ENCODE data around the gene DYRK4. TPM values are rescaled to one million over a fixed set of nuclear protein-coding genes. Genes with fewer than 3 reads are reported as not detected.

Gene DYRK4
- total RNA-seq, 6 experiments from 2014 or later: 35.4 to 47.0 (median 41.1) TPM

- Mint-ChIP-seq H3K9me3 (no peaks in the 10 kb centered on the region), H3K4me1 (ENCODE audit: low read depth) (peaks cover under 1% of the 10 kb centered on the region), H3K27ac (no peak overlapping the region), H3K27me3 (ENCODE audit: insufficient read depth) (no peaks in the 10 kb centered on the region), H3K4me3 (no peak overlapping the region), H3K36me3 (ENCODE audit: low read depth) (no peaks in the 10 kb centered on the region)
- DNase-seq: no peak
- TF ChIP-seq CTCF (IDR thresholded peaks at IDR 0.05): no peak
These were observed 30.9 kb upstream of the DYRK4 start for GRCh38 chr12:4530982-4531586.

GRCh38 chr12:4535092-4535491, 26.9 kb upstream of the DYRK4 start:
- no peak for TF ChIP-seq CTCF (IDR thresholded peaks at IDR 0.05)
- Mint-ChIP-seq H3K27me3 (ENCODE audit: insufficient read depth) (no peaks in the 10 kb centered on the region; the same call in 1 of the 2 replicates), H3K4me1 (ENCODE audit: low read depth) (peaks cover 28% of the 10 kb centered on the region), H3K9me3 (no peaks in the 10 kb centered on the region), H3K27ac (no peak overlapping the region), H3K36me3 (ENCODE audit: low read depth) (no peaks in the 10 kb centered on the region), H3K4me3 (no peak overlapping the region)
- DNase-seq: no peak

GRCh38 chr12:4535871-4536270, 26.1 kb upstream of the DYRK4 start:
- H3K36me3 Mint-ChIP-seq (ENCODE audit: low read depth): no peaks in the 10 kb centered on the region
- no peak overlapping the region for H3K4me3 Mint-ChIP-seq
- H3K4me1 Mint-ChIP-seq (ENCODE audit: low read depth): peaks cover 30% of the 10 kb centered on the region
- no peak for TF ChIP-seq CTCF (IDR thresholded peaks at IDR 0.05)
- H3K9me3 Mint-ChIP-seq: no peaks in the 10 kb centered on the region
- no peaks in the 10 kb centered on the region; the same call in 1 of the 2 replicates for H3K27me3 Mint-ChIP-seq (ENCODE audit: insufficient read depth)
- no peak for DNase-seq
- no peak overlapping the region for H3K27ac Mint-ChIP-seq

GRCh38 chr12:4538207-4539160, 23.5 kb upstream of the DYRK4 start, which contains the start of gene RAD51AP1:
TSS of gene RAD51AP1 (plus strand) at chr12:4538890. CDS start at chr12:4538940, 50 bp downstream.
- TF ChIP-seq CTCF (IDR thresholded peaks at IDR 0.05): no peak

GRCh38 chr12:4539167-4539870, 22.7 kb upstream of the DYRK4 start:
- Mint-ChIP-seq H3K27me3 (ENCODE audit: insufficient read depth) (no peaks in the 10 kb centered on the region; the same call in 1 of the 2 replicates), H3K4me3 (peak overlapping the region; percentile 99), H3K9me3 (no peaks in the 10 kb centered on the region), H3K27ac (peak overlapping the region; percentile 99), H3K36me3 (ENCODE audit: low read depth) (no peaks in the 10 kb centered on the region), H3K4me1 (ENCODE audit: low read depth) (peaks cover 30% of the 10 kb centered on the region)
- no peak for TF ChIP-seq CTCF (IDR thresholded peaks at IDR 0.05)
- DNase-seq: no peak

More at GRCh38 chr12:4538207-4539160, 23.5 kb upstream of the DYRK4 start, which contains the start of gene RAD51AP1:
- no peaks in the 10 kb centered on the region for H3K9me3 Mint-ChIP-seq
- H3K36me3 Mint-ChIP-seq (ENCODE audit: low read depth): no peaks in the 10 kb centered on the region
- peak within 1 kb of the TSS; percentile 99 for H3K4me3 Mint-ChIP-seq
- H3K27me3 Mint-ChIP-seq (ENCODE audit: insufficient read depth): no peaks in the 10 kb centered on the region; the same call in 1 of the 2 replicates
- peak; percentile 98 for DNase-seq
- peak within 1 kb of the TSS; percentile 99 for H3K27ac Mint-ChIP-seq
- peaks cover 30% of the 10 kb centered on the region for H3K4me1 Mint-ChIP-seq (ENCODE audit: low read depth)

All from HFFc6 (cell line).